AG09319 (cell line): ENCODE results near the gene AMELY.
"Not testable (repeated sequence)": the region's sequence is repeated elsewhere in the genome, so short reads cannot be mapped to it uniquely, and the experiment has no call there.

Experiments used
- DNase-seq: peaks from one replicate; pipeline ENCODE4 v3.0.0-alpha.2; 2010; ENCODE audit warnings: low read depth; ENCODE audit errors: extremely low read depth
- CTCF ChIP-seq: IDR thresholded peaks from 2 replicates; pipeline ENCODE4 v1.5.1; 2011; ENCODE audit warnings: low read depth, mild to moderate bottlenecking, inconsistent platforms, low read length, moderate library complexity

The AMELY gene

GRCh38 chrY:6928265-6928664 is 16.7 kb upstream of the AMELY start:
- no peak for DNase-seq
- TF ChIP-seq CTCF = no peak

GRCh38 chrY:6921061-6921460 is 9.5 kb upstream of the AMELY start:
- DNase-seq = no peak
- no peak for TF ChIP-seq CTCF

- no peak for DNase-seq
- no peak for TF ChIP-seq CTCF
Observed at GRCh38 chrY:6913362-6913761, 1.8 kb upstream of the AMELY start.

GRCh38 chrY:6910372-6911252 is 940 bp downstream of the AMELY start, which contains the start of gene TBL1Y:
TBL1Y (plus strand) TSS chrY:6910697; CDS start chrY:7025085, 114,388 bp downstream.
- no peak for DNase-seq
- no peak for TF ChIP-seq CTCF

- no peak for TF ChIP-seq CTCF
- no peak for DNase-seq
Observed at GRCh38 chrY:6909856-6910255, 1.7 kb downstream of the AMELY start.

- no peak for TF ChIP-seq CTCF
- DNase-seq = no peak
Observed at GRCh38 chrY:6909118-6909521, 2.4 kb downstream of the AMELY start.

- DNase-seq = not testable (repeated sequence)
Observed at GRCh38 chrY:6908021-6908420, 3.5 kb downstream of the AMELY start.

GRCh38 chrY:6907591-6907990 is 4.0 kb downstream of the AMELY start:
- no peak for TF ChIP-seq CTCF
- DNase-seq = no peak

GRCh38 chrY:6902116-6902515 is 9.4 kb downstream of the AMELY start:
- not testable (repeated sequence) for DNase-seq
